HUES6 (cell line): ENCODE results near the gene PTPN7.
A peak's percentile ranks its signal among the peaks of the same experiment; 100 is the strongest.
"Not testable (repeated sequence)": the region's sequence is repeated elsewhere in the genome, so short reads cannot be mapped to it uniquely, and the experiment has no call there.

Experiments used
- H3K27ac ChIP-seq: 2 replicates; pipeline ENCODE4 v1.7.0; 2013; ENCODE audit warnings: low read depth, mild to moderate bottlenecking, low read length, inconsistent platforms
- H3K27me3 ChIP-seq: 2 replicates; pipeline ENCODE4 v1.6.1; 2013; ENCODE audit warnings: low read length; ENCODE audit not compliant: control insufficient read depth, insufficient read depth
- H3K36me3 ChIP-seq: 2 replicates; pipeline ENCODE4 v1.6.1; 2013; ENCODE audit warnings: low read length; ENCODE audit not compliant: control insufficient read depth, insufficient read depth
- H3K4me1 ChIP-seq: 2 replicates; pipeline ENCODE4 v1.6.1; 2013; ENCODE audit warnings: low read length; ENCODE audit not compliant: control insufficient read depth, insufficient read depth
- H3K4me3 ChIP-seq: 2 replicates; pipeline ENCODE4 v1.5.1; 2013; ENCODE audit warnings: low read depth, low read length
- H3K9ac ChIP-seq: one replicate; pipeline ENCODE4 v1.6.1; 2013; ENCODE audit warnings: mild to moderate bottlenecking, low read length
- H3K9me3 ChIP-seq: 2 replicates; pipeline ENCODE4 v1.6.1; 2013; ENCODE audit warnings: low read depth, low read length; ENCODE audit not compliant: control insufficient read depth, insufficient read depth

PTPN7 gene

DNA sequence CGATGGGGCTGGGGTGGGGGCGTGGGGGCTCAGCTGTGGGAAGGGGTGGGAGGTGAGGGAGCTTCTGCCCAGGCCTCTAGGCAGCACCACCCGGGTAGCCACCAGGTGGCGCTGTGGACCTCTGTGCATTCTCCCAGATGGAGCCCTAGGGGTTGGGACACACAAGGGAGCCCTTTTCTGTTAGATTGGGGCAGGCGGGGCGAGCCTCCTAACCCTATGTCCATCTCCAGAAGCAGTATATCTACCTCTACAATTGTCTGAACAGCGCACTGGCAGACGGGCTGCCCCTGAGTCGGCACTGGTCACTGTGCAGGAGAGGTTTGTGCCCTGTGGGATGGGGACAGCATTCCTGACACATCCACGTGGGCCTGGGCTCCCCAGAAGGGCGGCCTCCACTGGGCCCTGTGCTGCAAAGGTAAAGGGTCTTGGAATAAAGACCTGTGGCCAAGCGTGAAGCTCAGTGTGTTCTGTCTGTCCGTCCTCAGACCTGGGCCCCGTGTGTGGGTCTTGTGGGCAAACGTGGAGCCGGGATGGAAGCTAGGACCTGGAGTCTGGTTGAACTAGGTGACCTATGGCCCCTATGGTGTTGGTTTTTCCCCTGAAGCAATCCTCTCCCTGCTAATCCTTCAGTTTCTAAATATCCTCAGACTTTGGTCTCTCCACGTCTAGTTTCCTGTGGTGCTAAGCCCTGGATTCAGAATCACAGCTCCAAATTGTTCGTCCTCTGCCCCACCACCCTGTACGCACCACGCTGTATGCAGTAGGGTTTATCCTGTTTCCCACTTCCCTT, 28.8 kb upstream of the PTPN7 start:
- Histone ChIP-seq H3K27ac (no peak overlapping the region), H3K9me3 (no peaks in the 10 kb centered on the region)

DNA sequence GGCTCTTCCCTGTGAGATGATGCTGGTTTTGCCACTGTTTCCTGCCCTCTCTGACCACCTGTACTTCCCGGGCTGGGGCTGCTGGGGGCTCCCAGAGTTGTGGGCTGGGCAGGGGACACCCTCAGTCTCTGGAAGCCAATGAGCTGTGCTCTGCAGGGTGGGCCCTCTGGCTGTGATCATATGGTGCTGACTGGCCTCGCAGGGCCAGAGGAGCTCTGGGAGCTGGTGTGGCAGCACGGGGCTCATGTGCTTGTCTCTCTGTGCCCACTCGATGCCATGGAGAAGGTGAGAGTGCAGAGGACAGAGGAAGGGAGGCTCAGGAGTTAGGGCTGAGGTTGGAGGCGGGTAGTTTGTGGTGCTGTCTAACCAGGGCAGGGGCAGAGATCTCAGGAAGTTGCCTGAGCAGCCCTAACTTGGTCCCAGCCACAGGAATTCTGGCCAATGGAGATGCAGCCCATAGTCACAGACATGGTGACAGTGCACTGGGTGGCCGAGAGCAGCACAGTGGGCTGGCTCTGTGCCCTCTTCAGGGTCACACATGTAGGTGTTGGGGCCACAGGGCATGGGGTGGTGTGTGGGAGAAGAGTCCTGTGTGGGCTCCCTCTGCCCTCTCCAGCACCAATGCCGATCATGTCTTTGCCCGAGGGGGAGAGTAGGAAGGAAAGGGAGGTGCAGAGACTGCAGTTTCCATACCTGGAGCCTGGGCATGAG, 27.4 kb upstream of the PTPN7 start:
- no peak overlapping the region for H3K27ac ChIP-seq
- H3K9me3 ChIP-seq: no peaks in the 10 kb centered on the region
- no peak overlapping the region for H3K9ac ChIP-seq
- H3K27me3 ChIP-seq: peaks cover 3% of the 10 kb centered on the region
- H3K36me3 ChIP-seq: no peaks in the 10 kb centered on the region
- no peak overlapping the region for H3K4me3 ChIP-seq
- peaks cover 11% of the 10 kb centered on the region for H3K4me1 ChIP-seq

More for the DNA sequence above, 28.8 kb upstream of the PTPN7 start:
- no peak overlapping the region for H3K4me3 ChIP-seq
- H3K27me3 ChIP-seq: peaks cover 16% of the 10 kb centered on the region
- H3K9ac ChIP-seq: no peak overlapping the region
- peaks cover 20% of the 10 kb centered on the region for H3K4me1 ChIP-seq
- no peaks in the 10 kb centered on the region for H3K36me3 ChIP-seq

DNA sequence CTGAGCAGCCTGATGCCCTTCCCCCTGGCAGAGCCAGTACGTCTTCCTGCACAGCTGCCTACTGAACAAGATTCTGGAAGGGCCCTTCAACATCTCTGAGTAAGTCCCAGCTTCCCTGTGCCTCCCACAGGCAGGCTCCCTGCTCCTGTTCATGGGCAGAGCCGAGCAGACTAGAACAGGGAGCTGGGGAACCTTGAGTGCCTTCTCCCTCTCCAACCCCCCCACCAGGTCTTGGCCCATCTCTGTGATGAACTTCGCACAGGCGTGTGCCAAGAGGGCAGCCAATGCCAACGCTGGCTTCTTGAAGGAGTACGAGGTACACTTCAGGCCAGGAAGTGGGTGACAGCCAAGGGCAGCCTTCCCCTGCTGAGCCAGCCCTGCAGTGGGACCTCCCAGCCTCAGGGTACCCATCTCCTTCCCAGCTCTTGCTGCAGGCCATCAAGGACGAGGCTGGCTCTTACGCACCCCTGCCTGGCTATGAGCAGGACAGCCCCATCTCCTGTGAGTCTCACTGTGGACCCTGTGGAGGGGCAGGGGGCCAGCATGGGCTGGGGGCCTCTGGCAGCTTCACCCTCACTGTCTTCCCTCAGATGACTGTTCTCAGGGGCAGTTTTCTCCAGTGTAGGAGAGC, 26.8 kb upstream of the PTPN7 start:
- Histone ChIP-seq H3K27ac (no peak overlapping the region), H3K4me3 (no peak overlapping the region), H3K27me3 (no peaks in the 10 kb centered on the region; the same call in 1 of the 2 replicates), H3K4me1 (peaks cover 11% of the 10 kb centered on the region), H3K9ac (no peak overlapping the region), H3K9me3 (no peaks in the 10 kb centered on the region), H3K36me3 (no peaks in the 10 kb centered on the region)

DNA sequence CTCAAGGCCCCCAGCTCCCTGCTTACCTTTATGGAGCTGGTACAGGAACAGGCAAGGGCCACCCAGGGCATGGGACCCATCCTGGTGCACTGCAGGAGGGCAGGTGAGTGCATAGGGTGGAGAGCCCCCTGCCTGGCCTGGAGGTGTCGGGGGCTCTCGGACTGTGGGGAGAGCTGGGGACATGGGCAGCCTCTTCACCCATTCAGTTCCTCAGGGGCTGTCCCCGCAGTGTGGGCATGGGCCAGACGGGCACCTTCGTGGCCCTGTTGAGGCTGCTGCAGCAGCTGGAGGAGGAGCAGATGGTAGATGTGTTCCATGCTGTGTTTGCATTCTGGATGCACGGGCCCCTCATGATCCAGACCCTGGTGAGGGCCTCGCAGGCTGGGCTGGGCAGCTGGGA, 25.9 kb upstream of the PTPN7 start:
- Histone ChIP-seq H3K27me3 (no peaks in the 10 kb centered on the region; the same call in 1 of the 2 replicates), H3K27ac (no peak overlapping the region), H3K9ac (no peak overlapping the region), H3K4me3 (no peak overlapping the region), H3K9me3 (no peaks in the 10 kb centered on the region), H3K4me1 (peaks cover 11% of the 10 kb centered on the region), H3K36me3 (no peaks in the 10 kb centered on the region)

DNA sequence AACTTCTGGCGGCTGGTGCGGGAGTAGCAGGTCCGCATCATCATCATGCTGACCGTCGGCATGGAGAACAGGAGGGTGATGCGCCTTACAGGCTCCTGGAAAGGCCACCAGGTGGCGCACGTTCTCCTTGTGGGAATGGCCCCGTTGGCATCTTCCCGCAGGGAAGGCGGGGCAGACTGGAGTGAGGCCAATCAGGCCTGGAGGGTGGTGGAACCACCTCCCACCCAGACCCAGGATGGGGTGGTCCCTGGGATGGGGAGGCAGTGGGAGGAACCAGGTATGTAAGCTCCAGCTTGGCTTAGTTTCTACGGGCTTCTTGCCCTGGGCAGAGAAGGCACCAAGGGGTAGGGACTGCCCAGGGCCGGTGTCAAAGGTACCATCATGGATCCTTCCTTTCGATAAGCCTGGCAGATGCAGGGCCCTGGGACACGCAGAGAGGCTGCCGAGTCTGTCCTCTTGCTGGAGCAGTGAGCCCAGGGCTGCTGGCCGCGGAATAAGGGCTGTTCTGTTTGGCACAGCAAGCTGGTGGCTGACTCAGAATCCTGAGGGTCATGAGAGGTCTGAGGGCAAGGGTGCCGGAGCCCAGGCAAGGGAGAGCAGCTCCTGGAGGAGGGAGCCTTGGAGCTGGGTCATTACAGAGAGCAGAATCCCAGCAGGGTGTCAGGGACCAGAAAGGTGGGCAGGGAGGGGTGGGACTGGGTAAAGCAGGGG, 24.5 kb upstream of the PTPN7 start:
- no peak overlapping the region for H3K9ac ChIP-seq
- H3K27me3 ChIP-seq: peaks cover 3% of the 10 kb centered on the region; the same call in 1 of the 2 replicates

DNA sequence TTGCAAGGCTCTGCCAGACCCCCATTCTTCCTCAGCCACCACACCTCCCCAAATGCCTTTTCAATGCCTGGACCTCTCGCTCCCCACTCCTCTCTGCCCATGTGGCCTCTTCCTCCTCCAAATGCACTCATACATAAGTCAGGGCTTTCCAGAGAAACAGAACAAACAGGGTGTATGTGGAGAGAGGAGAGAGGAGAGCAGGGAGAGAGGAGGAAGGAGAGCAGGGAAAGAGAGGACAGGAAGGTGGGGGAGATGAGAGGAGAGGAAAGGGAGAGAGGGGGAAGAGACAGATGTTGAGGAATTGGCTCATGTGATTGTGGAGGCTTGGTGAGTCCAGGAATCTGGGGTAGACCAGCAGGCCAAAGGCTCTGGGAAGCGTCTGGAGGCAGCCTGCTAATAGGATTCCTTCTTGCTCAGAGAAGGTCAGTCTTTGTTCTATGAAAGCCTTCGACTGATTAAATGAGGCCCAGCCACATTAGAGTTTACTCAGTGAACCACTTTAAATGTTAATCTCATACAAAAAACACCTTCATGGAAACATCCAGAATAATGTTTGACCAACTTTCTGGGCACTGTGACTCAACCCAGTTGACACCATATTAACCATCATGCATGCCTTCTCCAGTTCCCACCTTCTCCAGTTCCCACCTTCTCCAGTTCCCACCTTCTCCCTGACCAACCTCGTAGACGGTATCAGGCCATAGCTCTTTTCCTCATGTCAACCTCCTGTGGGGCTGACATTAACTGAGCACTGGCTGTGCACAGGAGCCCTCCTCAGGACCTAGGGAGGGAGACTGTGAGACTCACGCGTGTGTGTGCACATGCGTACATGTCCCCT, 21.9 kb upstream of the PTPN7 start:
- Histone ChIP-seq H3K27ac (no peak overlapping the region), H3K36me3 (no peaks in the 10 kb centered on the region), H3K9ac (no peak overlapping the region), H3K4me1 (peaks cover 6% of the 10 kb centered on the region), H3K27me3 (peaks cover 3% of the 10 kb centered on the region; the same call in 1 of the 2 replicates), H3K9me3 (no peaks in the 10 kb centered on the region), H3K4me3 (no peak overlapping the region)

More for the DNA sequence above, 24.5 kb upstream of the PTPN7 start:
- Histone ChIP-seq H3K4me1 (peaks cover 11% of the 10 kb centered on the region), H3K36me3 (no peaks in the 10 kb centered on the region), H3K9me3 (no peaks in the 10 kb centered on the region), H3K27ac (no peak overlapping the region), H3K4me3 (peak overlapping the region; percentile 27; the same call in 1 of the 2 replicates)

DNA sequence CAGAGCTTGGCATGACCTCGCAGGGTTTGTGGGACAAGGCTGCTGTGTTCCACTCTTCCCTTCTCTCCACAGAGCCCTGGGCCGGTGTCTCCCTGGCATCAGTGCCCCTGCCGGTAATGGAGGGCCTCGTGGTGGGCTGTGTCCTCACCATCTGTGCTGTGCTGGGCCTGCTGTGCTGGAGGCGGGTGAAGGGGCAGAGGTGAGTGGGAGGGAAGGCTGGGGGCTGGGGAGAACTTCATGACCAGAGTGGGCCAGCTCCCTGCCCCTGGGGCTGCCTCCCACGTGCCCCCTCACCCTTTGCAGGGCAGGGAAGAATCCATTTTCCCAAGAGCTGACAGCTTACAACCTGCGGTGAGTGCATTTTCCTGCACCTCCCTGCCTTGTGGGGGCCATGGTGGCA, 21.2 kb upstream of the PTPN7 start:
- Histone ChIP-seq H3K4me3 (no peak overlapping the region), H3K9me3 (no peaks in the 10 kb centered on the region), H3K9ac (no peak overlapping the region), H3K27ac (no peak overlapping the region), H3K36me3 (no peaks in the 10 kb centered on the region), H3K27me3 (peaks cover 3% of the 10 kb centered on the region; the same call in 1 of the 2 replicates), H3K4me1 (peaks cover 6% of the 10 kb centered on the region)

DNA sequence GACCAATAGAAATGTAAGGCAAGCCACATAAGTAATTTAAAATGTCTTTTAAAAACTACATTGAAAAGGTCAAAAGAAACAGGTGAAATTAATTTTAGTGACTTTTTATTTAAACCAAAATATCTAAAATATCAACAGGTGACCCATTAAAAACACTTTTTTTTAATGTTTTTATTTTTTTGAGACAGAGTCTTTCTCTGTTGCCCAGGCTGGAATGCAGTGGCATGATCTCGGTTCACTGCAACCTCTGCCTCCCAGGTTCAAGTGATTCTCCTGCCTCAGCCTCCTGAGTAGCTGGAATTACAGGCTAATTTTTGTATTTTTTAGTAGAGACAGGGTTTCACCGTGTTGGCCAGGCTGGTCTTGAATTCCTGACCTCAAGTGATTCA, 20.3 kb upstream of the PTPN7 start:
- not testable (repeated sequence) for H3K27ac ChIP-seq, H3K27me3 ChIP-seq, H3K9ac ChIP-seq, H3K36me3 ChIP-seq, H3K4me1 ChIP-seq, H3K9me3 ChIP-seq, H3K4me3 ChIP-seq

DNA sequence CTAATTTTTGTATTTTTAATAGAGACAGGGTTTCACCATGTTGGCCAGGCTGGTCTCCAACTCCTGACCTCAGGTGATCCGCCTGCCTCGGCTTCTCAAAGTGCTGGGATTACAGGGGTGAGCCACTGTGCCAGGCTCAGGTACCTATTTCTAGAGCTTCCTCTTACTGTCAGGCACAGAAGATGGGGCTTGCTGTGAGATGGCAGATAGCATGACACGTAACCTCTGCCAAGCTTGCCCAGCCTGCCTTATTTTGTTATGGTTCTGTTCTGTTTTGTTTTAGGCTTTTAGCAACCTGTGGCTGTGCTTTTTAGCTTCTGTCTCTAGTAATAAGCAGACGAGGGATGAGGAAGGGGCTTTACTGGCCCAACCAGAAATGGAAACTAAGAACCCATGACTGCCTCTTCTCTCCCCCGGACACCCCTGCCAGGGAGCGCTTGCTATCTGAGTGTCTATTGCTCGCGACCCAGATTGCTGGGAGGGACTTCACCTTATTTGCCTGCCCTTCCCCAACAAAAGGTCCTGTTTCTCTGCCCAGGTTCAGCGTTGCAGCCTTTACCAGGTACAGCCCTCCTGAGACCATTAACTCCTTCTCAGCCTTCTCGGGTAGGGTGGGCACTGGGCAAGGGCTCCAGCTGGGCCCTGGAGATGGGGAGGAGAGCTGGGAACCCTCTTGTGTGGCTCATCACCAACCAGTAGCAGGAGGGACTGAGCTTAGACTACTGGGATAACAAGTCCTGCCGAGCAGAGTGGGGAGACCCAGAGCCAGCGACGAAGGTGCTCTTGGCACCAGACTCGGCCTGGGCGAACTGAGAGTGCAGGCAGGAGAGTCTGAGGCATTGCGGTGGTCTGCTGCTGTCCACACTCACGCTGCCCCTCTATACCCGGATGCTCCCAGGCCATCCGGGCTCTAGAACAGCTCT, 19.7 kb upstream of the PTPN7 start:
- H3K4me1 ChIP-seq: peaks cover 3% of the 10 kb centered on the region
- no peak overlapping the region for H3K4me3 ChIP-seq
- no peak overlapping the region for H3K27ac ChIP-seq
- H3K27me3 ChIP-seq: peaks cover 3% of the 10 kb centered on the region; the same call in 1 of the 2 replicates
- no peaks in the 10 kb centered on the region for H3K9me3 ChIP-seq
- H3K36me3 ChIP-seq: no peaks in the 10 kb centered on the region
- H3K9ac ChIP-seq: no peak overlapping the region
